SIG-M5 (cell line): ENCODE results near the gene URM1.

Experiments
- DNase-seq: peaks from one replicate; lab custom pipeline; 2025; lab: John Stamatoyannopoulos, UW

Gene URM1

GRCh38 chr9:128385496-128386460, 14.6 kb downstream of the URM1 start:
- DNase-seq = no peak

GRCh38 chr9:128388150-128388549, 17.0 kb downstream of the URM1 start:
- DNase-seq = no peak

- no peak for DNase-seq
Measured at GRCh38 chr9:128389395-128390149, 18.4 kb downstream of the URM1 start.

GRCh38 chr9:128390150-128390812, 19.1 kb downstream of the URM1 start:
- no peak for DNase-seq

- no peak for DNase-seq
Measured at GRCh38 chr9:128390813-128391711, 19.9 kb downstream of the URM1 start.

GRCh38 chr9:128391956-128392301, 20.8 kb downstream of the URM1 start:
- no peak for DNase-seq

GRCh38 chr9:128392302-128393144, 21.3 kb downstream of the URM1 start:
- DNase-seq = no peak

GRCh38 chr9:128393145-128393775, 22.1 kb downstream of the URM1 start:
- DNase-seq = no peak

GRCh38 chr9:128393970-128394369, 22.8 kb downstream of the URM1 start:
- no peak for DNase-seq

GRCh38 chr9:128394379-128395168, 23.4 kb downstream of the URM1 start:
- DNase-seq = no peak

GRCh38 chr9:128396970-128397613, 25.9 kb downstream of the URM1 start:
- DNase-seq = no peak

- DNase-seq = no peak
Measured at GRCh38 chr9:128397831-128398230, 26.7 kb downstream of the URM1 start.

GRCh38 chr9:128399861-128400260, 28.7 kb downstream of the URM1 start:
- DNase-seq = no peak

- no peak for DNase-seq
Measured at GRCh38 chr9:128404560-128404959, 33.4 kb downstream of the URM1 start.

GRCh38 chr9:128405077-128405779, 34.1 kb downstream of the URM1 start:
- DNase-seq = no peak

- DNase-seq = no peak
Measured at GRCh38 chr9:128405780-128406171, 34.6 kb downstream of the URM1 start.

GRCh38 chr9:128406848-128407391, 35.7 kb downstream of the URM1 start:
- DNase-seq = no peak

- DNase-seq = no peak
Measured at GRCh38 chr9:128408963-128409431, 37.8 kb downstream of the URM1 start.
